Measurements from ENCODE around the gene CRISPLD2. TPM values are rescaled to one million over a fixed set of nuclear protein-coding genes. Genes with fewer than 3 reads are reported as not detected.

CRISPLD2 gene
- total and polyA plus RNA-seq, 9 of the 15 experiments (the other 6 are each of a cell fraction or from before 2014, with no cell fraction given): 0.03 to 0.24 (median 0.04) TPM; not detected in 4

- Histone ChIP-seq H3K79me2 (ENCODE audit: control insufficient read depth, insufficient read depth, low read length) (no peaks in the 10 kb centered on the region), H3K4me2 (ENCODE audit: insufficient read depth, low read length) (no peak overlapping the region), H3K9ac (ENCODE audit: insufficient read depth in 1 of 2, low read depth in 2 of 2, low read length in 2 of 2) (no peak overlapping the region), H3K27me3 (ENCODE audit: control insufficient read depth in 2 of 2, insufficient read depth in 2 of 2, low read length in 2 of 2) (peaks cover 2 to 19% of the 10 kb centered on the region in 2 experiments; a peak in 1 of 5 replicates), H3K4me1 (replicated peaks in 1 of 2; ENCODE audit: control insufficient read depth in 2 of 2, insufficient read depth in 2 of 2, low read length in 2 of 2) (peaks cover 7 to 8% of the 10 kb centered on the region in 2 experiments; a peak in 4 of 5 replicates), H3K9me3 (replicated peaks; ENCODE audit: control insufficient read depth, insufficient read depth, low read depth, low read length) (no peaks in the 10 kb centered on the region), H3K36me3 (ENCODE audit: control insufficient read depth, insufficient read depth, low read length) (no peaks in the 10 kb centered on the region), H3K27ac (ENCODE audit: extremely low read depth, low read depth, low read length) (no peak overlapping the region), H3K9me1 (ENCODE audit: control insufficient read depth, insufficient read depth, low read length) (no peaks in the 10 kb centered on the region), H3K4me3 (no peak overlapping the region), H4K20me1 (replicated peaks; ENCODE audit: control insufficient read depth, insufficient read depth, low read length) (no peaks in the 10 kb centered on the region), H2AFZ (ENCODE audit: low read depth, low read length) (no peak overlapping the region)
- CTCF ChIA-PET (ENCODE audit: low intra/inter-chr PET ratio): no interaction called here
- POLR2A ChIA-PET: interaction anchor here (0.6 kb wide), 1 partner anchor 32 kb away, joined by 4 read pairs; no protein-coding TSS in a partner anchor
- ATAC-seq (no peak), FAIRE-seq (no peak), DNase-seq (ENCODE audit: extremely low read depth in 1 of 4, low spot score in 3 of 4) (no peak)
- in situ Hi-C loops (cut with MboI): no loop called here
- intact Hi-C loops (cut with micrococcal nuclease): no loop called here
- 65% methylated on average over 10 of the region's 10 CpGs for WGBS (ENCODE audit: insufficient coverage, low coverage, missing lambda C conversion rate)
- TF ChIP-seq ZNF589 (CRISPR knock-in tag; IDR thresholded peaks at IDR 0.05; ENCODE audit: low read depth): no peak
- no peak for TF ChIP-seq POU5F1 (IDR thresholded peaks at IDR 0.05; ENCODE audit: borderline replicate concordance, low read depth, low read length, partially characterized antibody)
- no TSS peak for BruUV-seq (replicated peaks)
Observed at GRCh38 chr16:84804326-84804725, 15.5 kb upstream of the CRISPLD2 start.

DNA sequence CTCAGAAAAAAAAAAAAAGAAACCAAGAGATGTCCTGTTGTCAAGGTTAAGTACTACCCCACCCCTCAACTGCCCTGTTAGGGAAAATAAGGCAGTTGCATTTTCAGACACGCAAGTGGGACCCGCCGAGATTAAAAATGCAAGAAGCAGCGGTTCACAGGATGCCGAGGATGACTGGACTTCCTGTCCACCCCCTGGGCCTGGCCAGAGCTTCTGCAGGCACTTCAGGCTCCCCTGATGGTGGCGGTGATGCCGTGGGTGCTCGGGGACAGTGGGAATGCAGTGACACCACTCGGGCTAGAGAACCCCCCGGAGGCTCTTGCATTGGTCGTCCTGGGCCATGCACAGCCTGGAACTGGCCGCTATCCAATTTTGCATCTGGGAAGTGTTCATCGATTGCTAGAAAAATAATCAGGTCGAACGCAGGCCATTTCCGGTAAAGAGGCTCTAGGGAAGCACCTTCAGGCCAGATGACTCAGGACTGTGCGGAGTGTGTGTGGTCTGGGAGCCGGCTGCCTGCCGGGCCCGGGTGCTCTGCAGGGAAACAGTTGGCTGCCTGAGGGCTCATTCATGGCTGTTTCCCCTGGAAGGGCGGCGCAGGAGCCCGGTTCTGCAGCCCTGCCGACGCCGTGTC, 13.4 kb upstream of the CRISPLD2 start:
- CTCF ChIA-PET (ENCODE audit: low intra/inter-chr PET ratio): no interaction called here
- peak overlapping the region; percentile 40; the same call in 1 of the 3 replicates for H3K27ac ChIP-seq (ENCODE audit: extremely low read depth, low read depth, low read length)
- peaks cover 7 to 8% of the 10 kb centered on the region in 2 experiments; a peak in 4 of 5 replicates for H3K4me1 ChIP-seq (replicated peaks in 1 of 2; ENCODE audit: control insufficient read depth in 2 of 2, insufficient read depth in 2 of 2, low read length in 2 of 2)
- H3K4me3 ChIP-seq: peak overlapping the region; percentile 24
- no peaks in the 10 kb centered on the region for H3K79me2 ChIP-seq (ENCODE audit: control insufficient read depth, insufficient read depth, low read length)
- BruUV-seq (replicated peaks): no TSS peak
- no peaks in the 10 kb centered on the region for H4K20me1 ChIP-seq (replicated peaks; ENCODE audit: control insufficient read depth, insufficient read depth, low read length)
- H3K9me3 ChIP-seq (replicated peaks; ENCODE audit: control insufficient read depth, insufficient read depth, low read depth, low read length): no peaks in the 10 kb centered on the region
- peaks cover 9 to 28% of the 10 kb centered on the region in 2 experiments for H3K27me3 ChIP-seq (ENCODE audit: control insufficient read depth in 2 of 2, insufficient read depth in 2 of 2, low read length in 2 of 2)
- intact Hi-C loops (cut with micrococcal nuclease): no loop called here
- peak; percentile 92 for ATAC-seq
- H3K9ac ChIP-seq (ENCODE audit: insufficient read depth in 1 of 2, low read depth in 2 of 2, low read length in 2 of 2): peak overlapping the region; percentile 12 to 74; a peak in 3 of 4 replicates
- POLR2A ChIA-PET: interaction anchor here (0.6 to 1.1 kb wide), 5 partner anchors 11 to 542 kb away, joined by 3 to 5 read pairs (median 4); partner anchors contain the start of gene CRISPLD2
- H3K4me2 ChIP-seq (ENCODE audit: insufficient read depth, low read length): peak overlapping the region; percentile 67
- peak; percentile 51 for FAIRE-seq
- no peaks in the 10 kb centered on the region for H3K9me1 ChIP-seq (ENCODE audit: control insufficient read depth, insufficient read depth, low read length)
- H3K36me3 ChIP-seq (ENCODE audit: control insufficient read depth, insufficient read depth, low read length): no peaks in the 10 kb centered on the region
- H2AFZ ChIP-seq (ENCODE audit: low read depth, low read length): peak overlapping the region; percentile 91
- DNase-seq (ENCODE audit: extremely low read depth in 1 of 4, low spot score in 3 of 4): peak; percentile 70 to 82 (median 73)
- 4% methylated on average over 26 of the region's 26 CpGs for WGBS (ENCODE audit: insufficient coverage, low coverage, missing lambda C conversion rate)
- in situ Hi-C loops (cut with MboI): no loop called here
- TF ChIP-seq, protein P1, sequence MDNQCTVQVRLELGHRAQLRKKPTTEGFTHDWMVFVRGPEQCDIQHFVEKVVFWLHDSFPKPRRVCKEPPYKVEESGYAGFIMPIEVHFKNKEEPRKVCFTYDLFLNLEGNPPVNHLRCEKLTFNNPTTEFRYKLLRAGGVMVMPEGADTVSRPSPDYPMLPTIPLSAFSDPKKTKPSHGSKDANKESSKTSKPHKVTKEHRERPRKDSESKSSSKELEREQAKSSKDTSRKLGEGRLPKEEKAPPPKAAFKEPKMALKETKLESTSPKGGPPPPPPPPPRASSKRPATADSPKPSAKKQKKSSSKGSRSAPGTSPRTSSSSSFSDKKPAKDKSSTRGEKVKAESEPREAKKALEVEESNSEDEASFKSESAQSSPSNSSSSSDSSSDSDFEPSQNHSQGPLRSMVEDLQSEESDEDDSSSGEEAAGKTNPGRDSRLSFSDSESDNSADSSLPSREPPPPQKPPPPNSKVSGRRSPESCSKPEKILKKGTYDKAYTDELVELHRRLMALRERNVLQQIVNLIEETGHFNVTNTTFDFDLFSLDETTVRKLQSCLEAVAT (IDR thresholded peaks at IDR 0.05): no peak
- TF ChIP-seq EP300 (IDR thresholded peaks at IDR 0.05; ENCODE audit: low read length) (no peak), KDM5B (IDR thresholded peaks at IDR 0.05; ENCODE audit: insufficient replicate concordance, low read depth, low read length) (no peak), UBTF (IDR thresholded peaks at IDR 0.05; ENCODE audit: borderline replicate concordance in 1 of 2, low read depth in 2 of 2, low read length in 2 of 2) (peak in 1 of 2 experiments; percentile 79; a peak in 3 of 4 replicates), HDAC2 (IDR thresholded peaks at IDR 0.05) (no peak; the same call in 1 of the 2 replicates), ELK1 (CRISPR knock-in tag; IDR thresholded peaks at IDR 0.05) (no peak), ZNF551 (CRISPR knock-in tag; IDR thresholded peaks at IDR 0.05) (no peak)
